CD4-positive, alpha-beta memory T cell (primary cell): ENCODE results near the gene IL10. TPM values are rescaled to one million over a fixed set of nuclear protein-coding genes. Genes with fewer than 3 reads are reported as not detected.

Source experiments
- CTCF ChIA-PET: fragments of 350-600 bp; sonication (Branson Sonifier 250); formaldehyde crosslinking; loops from one replicate; lab custom pipeline; 2021; ENCODE audit warnings: inconsistent platforms; ENCODE audit not compliant: partially characterized antibody; lab: Charles Lee
- POLR2A ChIA-PET: fragments of 350-600 bp; sonication (Branson Sonifier 250); formaldehyde crosslinking; loops from one replicate; lab custom pipeline; 2021; ENCODE audit not compliant: partially characterized antibody; lab: Charles Lee
- DNase-seq, 5 donors: peaks; one replicate each; pipeline versions ENCODE4 v3.0.0 to v3.0.0-alpha.2; 2020 to 2022; ENCODE audit warnings: mixed read lengths in 1 of 5
- H3K27ac ChIP-seq: one replicate; pipeline ENCODE4 v1.7.0; 2013; ENCODE audit warnings: low read depth, low read length
- H3K27me3 ChIP-seq: 2 replicates; pipeline ENCODE4 v1.7.0; 2013; ENCODE audit warnings: mild to moderate bottlenecking, low read length, moderate library complexity; ENCODE audit not compliant: insufficient read depth
- H3K36me3 ChIP-seq: 2 replicates; pipeline ENCODE4 v1.7.0; 2013; ENCODE audit warnings: mild to moderate bottlenecking, low read length, moderate library complexity; ENCODE audit not compliant: insufficient read depth
- H3K4me1 ChIP-seq: 2 replicates; pipeline ENCODE4 v1.7.0; 2013; ENCODE audit warnings: mild to moderate bottlenecking, low read length, moderate library complexity; ENCODE audit not compliant: insufficient read depth
- H3K4me3 ChIP-seq, 2 donors: one replicate each; pipeline ENCODE4 v1.7.0; 2013; ENCODE audit warnings: low read length in 2 of 2, mild to moderate bottlenecking in 1 of 2
- H3K9me3 ChIP-seq, 2 donors: one replicate each; pipeline ENCODE4 v1.7.0; 2013; ENCODE audit warnings: low read length in 2 of 2, control low read depth in 1 of 2; ENCODE audit not compliant: control insufficient read depth in 1 of 2
- H3K27ac Mint-ChIP-seq, 7 donors: one replicate each; pipeline ENCODE4 v1.8.0; 2020 to 2021; ENCODE audit warnings: mixed read lengths in 7 of 7, mild to moderate bottlenecking in 6 of 7, inconsistent platforms in 3 of 7, moderate library complexity in 3 of 7
- H3K27me3 Mint-ChIP-seq, 2 donors: one replicate each; pipeline ENCODE4 v1.8.0; 2020 to 2021; ENCODE audit warnings: mixed read lengths in 2 of 2
- H3K36me3 Mint-ChIP-seq, 2 donors: one replicate each; pipeline ENCODE4 v1.8.0; 2020 to 2021; ENCODE audit warnings: mixed read lengths in 2 of 2, inconsistent platforms in 1 of 2, mild to moderate bottlenecking in 1 of 2
- H3K4me1 Mint-ChIP-seq, 4 donors: one replicate each; pipeline ENCODE4 v1.8.0; 2020 to 2021; ENCODE audit warnings: mixed read lengths in 4 of 4, mild to moderate bottlenecking in 1 of 4
- H3K4me3 Mint-ChIP-seq, 8 donors: one replicate each; pipeline ENCODE4 v1.8.0; 2020 to 2021; ENCODE audit warnings: mixed read lengths in 8 of 8, mild to moderate bottlenecking in 7 of 8, moderate library complexity in 6 of 8, inconsistent platforms in 3 of 8
- H3K9me3 Mint-ChIP-seq, 8 donors: one replicate each; pipeline ENCODE4 v1.8.0; 2020 to 2021; ENCODE audit warnings: mixed read lengths in 8 of 8, mild to moderate bottlenecking in 5 of 8, inconsistent platforms in 3 of 8, moderate library complexity in 1 of 8
- intact Hi-C: fragments of 100-400 bp; cut with micrococcal nuclease; formaldehyde crosslinking; loops from one replicate; pipeline ENCODE4 v1.15.1; 2023
- polyA plus RNA-seq, 2 donors: library from polyadenylated mRNA; unstranded; fragments of 300-500 nt; fragmentation: Illumina TruSeq; gene quantifications; one replicate each; pipeline ENCODE4 v1.2.3, GENCODE V29; 2021
- total RNA-seq, 2 experiments: library from RNA; stranded (reverse); gene quantifications; one replicate each; pipeline ENCODE4 v1.2.3, GENCODE V29; 2021

Gene IL10
- total and polyA plus RNA-seq, 4 experiments from 2014 or later = 0.11 to 0.34 (median 0.30) TPM

DNA sequence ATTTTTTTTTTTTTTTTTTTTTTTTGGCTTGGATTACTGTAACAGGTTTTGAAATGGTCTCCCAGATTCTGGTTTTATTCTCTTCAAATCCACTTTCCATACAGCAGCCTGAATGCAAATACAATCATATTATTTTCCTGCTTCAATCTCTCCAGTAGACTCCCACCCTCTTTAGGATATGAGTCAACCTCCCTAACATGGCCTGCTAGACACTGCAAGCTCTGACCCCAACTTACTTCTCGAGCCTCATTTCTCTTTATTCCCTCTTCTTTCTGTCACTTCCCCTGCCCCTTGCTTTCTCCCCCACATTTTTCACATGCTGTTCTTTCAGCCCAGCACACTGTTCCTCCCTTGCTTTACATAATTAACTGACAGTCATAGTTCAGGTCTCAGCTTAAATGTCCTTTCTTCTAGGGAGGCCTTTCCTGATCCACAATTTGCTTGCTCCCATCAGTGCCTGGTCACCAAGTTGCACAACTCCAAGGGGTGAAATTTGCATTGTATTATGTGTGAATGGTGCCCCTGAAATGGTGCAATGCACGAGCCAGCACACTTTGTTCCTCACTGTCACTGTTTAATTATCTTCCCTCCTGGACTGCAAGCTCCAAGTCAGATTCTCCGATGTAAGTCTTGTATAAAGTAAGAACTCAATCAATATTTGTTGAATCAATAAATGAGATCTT is 23.8 kb downstream of the IL10 start:
- Histone ChIP-seq H3K27me3 (no peaks in the 10 kb centered on the region), H3K9me3 (no peaks in the 10 kb centered on the region), H3K36me3 (no peaks in the 10 kb centered on the region), H3K27ac (no peak overlapping the region), H3K4me1 (peaks cover 10% of the 10 kb centered on the region), H3K4me3 (no peak overlapping the region)
- intact Hi-C loops = no loop called here
- Mint-ChIP-seq H3K4me3 (no peak overlapping the region), H3K9me3 (peaks cover 0 to 2% (median 0%) of the 10 kb centered on the region in 8 donors), H3K27ac (peak overlapping the region in 2 of 7 donors; percentile 53 to 76), H3K27me3 (no peaks in the 10 kb centered on the region), H3K4me1 (peaks cover 16 to 31% (median 23%) of the 10 kb centered on the region in 4 donors), H3K36me3 (no peaks in the 10 kb centered on the region)
- POLR2A ChIA-PET = interaction anchor here (1.0 to 1.1 kb wide), 2 partner anchors 10 to 18 kb away, joined by 3 read pairs; no protein-coding TSS in a partner anchor
- no peak for DNase-seq
- CTCF ChIA-PET = interaction anchor here (0.9 to 2.6 kb wide), 7 partner anchors 8 to 157 kb away, joined by 3 to 14 read pairs (median 3); no protein-coding TSS in a partner anchor

DNA sequence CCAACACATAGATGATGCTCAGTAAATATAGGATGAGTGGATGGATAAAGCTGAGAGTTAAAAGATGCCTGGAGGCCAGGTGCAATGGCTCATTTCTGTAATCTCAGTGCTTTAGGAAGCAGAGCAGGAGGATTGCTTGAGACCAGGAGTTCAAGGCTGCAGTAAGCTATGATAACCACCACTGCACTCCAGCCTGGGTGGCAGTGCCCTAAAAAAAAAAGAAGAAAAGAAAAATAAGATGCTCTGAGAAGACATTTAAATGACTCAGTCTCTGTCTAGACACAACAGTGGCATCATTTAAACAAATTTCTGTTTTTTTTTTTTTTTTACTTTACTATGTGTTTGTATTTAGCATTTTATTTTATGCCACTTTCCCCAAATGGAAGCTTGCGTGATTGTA is 27.0 kb downstream of the IL10 start:
- intact Hi-C loops = no loop called here
- Histone ChIP-seq H3K9me3 (no peaks in the 10 kb centered on the region), H3K4me3 (no peak overlapping the region), H3K27ac (no peak overlapping the region), H3K4me1 (peaks cover 19% of the 10 kb centered on the region), H3K36me3 (no peaks in the 10 kb centered on the region), H3K27me3 (no peaks in the 10 kb centered on the region)
- H3K4me3 Mint-ChIP-seq = peak overlapping the region in 1 of 8 donors; percentile 13
- peak overlapping the region in 2 of 7 donors; percentile 23 to 75 for H3K27ac Mint-ChIP-seq
- CTCF ChIA-PET = interaction anchor here (1.0 to 3.6 kb wide), 11 partner anchors 10 to 113 kb away, joined by 3 to 21 read pairs (median 3); no protein-coding TSS in a partner anchor
- no peaks in the 10 kb centered on the region for H3K36me3 Mint-ChIP-seq
- POLR2A ChIA-PET = interaction anchor here (0.6 to 3.6 kb wide), 7 partner anchors 8 to 158 kb away, joined by 3 to 12 read pairs (median 3); partner anchors contain the start of gene IL19
- no peaks in the 10 kb centered on the region for H3K27me3 Mint-ChIP-seq
- peaks cover 0 to 2% (median 0%) of the 10 kb centered on the region in 8 donors for H3K9me3 Mint-ChIP-seq
- peaks cover 17 to 59% (median 29%) of the 10 kb centered on the region in 4 donors for H3K4me1 Mint-ChIP-seq
- DNase-seq = peak in 1 of 5 donors; percentile 50

DNA sequence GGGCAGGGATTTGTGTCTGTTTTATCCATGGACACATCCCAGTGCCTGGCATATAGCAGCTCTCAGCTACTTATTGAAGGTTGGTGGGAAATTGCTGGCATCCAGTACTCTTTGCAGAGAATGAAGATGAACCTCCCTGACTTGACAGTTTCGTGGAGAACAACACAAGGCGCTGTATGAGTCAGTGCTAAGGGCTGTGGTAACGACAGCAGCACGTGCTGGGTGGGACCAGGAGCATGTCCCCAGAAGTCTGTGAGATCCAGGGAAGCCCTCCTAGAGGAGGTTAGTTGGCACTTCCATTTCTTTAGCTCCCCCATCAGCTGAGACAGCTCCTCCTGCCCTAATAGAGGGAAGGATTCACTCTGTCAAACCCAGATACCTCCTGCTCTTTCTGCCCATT is 27.6 kb downstream of the IL10 start:
- Histone ChIP-seq H3K36me3 (no peaks in the 10 kb centered on the region), H3K27me3 (no peaks in the 10 kb centered on the region), H3K4me1 (peaks cover 25% of the 10 kb centered on the region), H3K9me3 (no peaks in the 10 kb centered on the region), H3K4me3 (no peak overlapping the region), H3K27ac (no peak overlapping the region)
- Mint-ChIP-seq H3K36me3 (no peaks in the 10 kb centered on the region), H3K27ac (peak overlapping the region in 5 of 7 donors; percentile 33 to 78 (median 48)), H3K4me3 (peak overlapping the region in 3 of 8 donors; percentile 31 to 60 (median 39)), H3K27me3 (no peaks in the 10 kb centered on the region), H3K4me1 (peaks cover 20 to 64% (median 33%) of the 10 kb centered on the region in 4 donors), H3K9me3 (peaks cover 0 to 2% (median 0%) of the 10 kb centered on the region in 8 donors)
- ChIA-PET POLR2A (interaction anchor here (0.5 to 3.6 kb wide), 7 partner anchors 8 to 186 kb away, joined by 3 to 12 read pairs (median 3); partner anchors contain the start of gene IL19), CTCF (interaction anchor here (0.7 to 3.6 kb wide), 11 partner anchors 10 to 114 kb away, joined by 3 to 21 read pairs (median 3); no protein-coding TSS in a partner anchor)
- peak in 1 of 5 donors; percentile 44 for DNase-seq
- intact Hi-C loops = no loop called here

DNA sequence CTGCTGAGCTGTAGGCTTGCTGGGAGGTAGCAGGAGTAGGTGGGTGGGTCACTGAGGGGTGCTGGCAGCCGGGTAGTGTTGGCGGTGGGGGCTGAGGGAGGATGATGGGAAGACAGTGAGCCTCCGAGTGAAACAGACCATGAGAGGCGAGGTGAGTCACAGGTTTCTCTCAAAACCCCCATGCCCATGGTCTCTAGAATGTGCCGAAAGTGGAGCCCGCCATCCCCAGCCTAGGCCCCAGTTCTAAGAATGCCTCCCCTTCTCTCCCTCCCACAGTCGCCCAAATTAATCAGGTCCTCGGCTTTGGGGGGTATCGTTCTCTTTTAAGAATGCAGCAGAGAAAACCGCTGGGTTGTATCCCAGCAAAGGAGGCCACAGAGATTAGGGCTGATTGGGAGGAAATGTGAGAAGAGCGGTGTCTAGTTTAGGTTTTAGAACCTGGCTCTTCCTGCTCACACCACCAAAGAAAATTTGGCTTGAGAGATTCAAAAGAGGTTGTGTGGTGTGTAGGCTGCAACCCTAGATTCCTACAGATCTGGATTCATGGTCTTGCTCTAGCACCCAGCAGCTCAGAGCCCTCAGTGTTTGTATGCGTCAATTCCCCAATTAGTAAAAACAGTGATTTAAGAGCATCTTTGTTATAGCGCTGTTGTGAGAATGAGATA is 29.4 kb downstream of the IL10 start:
- POLR2A ChIA-PET = interaction anchor here (0.9 to 3.6 kb wide), 6 partner anchors 8 to 158 kb away, joined by 3 to 12 read pairs (median 4); no protein-coding TSS in a partner anchor
- intact Hi-C loops = no loop called here

DNA sequence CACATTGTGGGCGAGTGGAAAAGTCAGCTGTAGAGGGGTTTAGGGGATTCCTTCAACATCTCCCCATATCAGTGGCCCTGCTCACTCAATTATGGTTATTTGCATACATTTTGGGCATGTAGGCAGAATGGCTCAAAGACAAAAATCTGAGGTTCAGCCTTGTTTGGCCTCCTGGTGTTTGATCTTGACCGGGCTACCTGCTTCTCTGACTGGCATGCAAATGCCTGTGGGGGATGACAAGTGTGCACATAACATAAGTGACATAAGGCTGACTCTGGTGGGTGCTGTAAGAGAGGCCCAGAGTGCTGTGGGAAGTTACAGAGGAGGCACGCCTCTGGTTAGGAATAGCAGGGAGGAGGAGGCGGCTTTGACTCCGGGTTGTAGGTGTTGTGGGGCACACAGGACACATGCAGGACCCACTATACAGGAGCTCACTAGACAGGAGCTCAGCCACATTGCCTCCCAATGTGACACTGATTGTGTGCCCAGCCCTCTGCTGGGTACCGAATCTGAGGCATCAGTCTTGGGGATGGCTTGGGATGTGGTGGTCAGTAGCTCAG is 31.1 kb downstream of the IL10 start:
- ChIA-PET POLR2A (interaction anchor here (1.3 to 2.7 kb wide), 3 partner anchors 17 to 63 kb away, joined by 4 to 8 read pairs (median 8); no protein-coding TSS in a partner anchor), CTCF (interaction anchor here (0.7 to 3.1 kb wide), 9 partner anchors 14 to 171 kb away, joined by 3 to 19 read pairs (median 6); no protein-coding TSS in a partner anchor)
- no peaks in the 10 kb centered on the region for H3K9me3 ChIP-seq
- Mint-ChIP-seq H3K9me3 (no peaks in the 10 kb centered on the region), H3K27me3 (no peaks in the 10 kb centered on the region), H3K4me3 (no peak overlapping the region), H3K27ac (peak overlapping the region in 5 of 7 donors; percentile 2 to 94 (median 53)), H3K36me3 (peaks cover 0 to 2% of the 10 kb centered on the region in 2 donors), H3K4me1 (peaks cover 46 to 86% (median 61%) of the 10 kb centered on the region in 4 donors)
- H3K36me3 ChIP-seq = no peaks in the 10 kb centered on the region
- no peak overlapping the region for H3K27ac ChIP-seq
- DNase-seq = no peak
- peaks cover 59% of the 10 kb centered on the region for H3K4me1 ChIP-seq
- H3K27me3 ChIP-seq = no peaks in the 10 kb centered on the region
- intact Hi-C loops = no loop called here
- no peak overlapping the region for H3K4me3 ChIP-seq

More for the DNA sequence above, 29.4 kb downstream of the IL10 start:
- peaks cover 0 to under 1% of the 10 kb centered on the region in 2 donors for H3K36me3 Mint-ChIP-seq
- H3K4me3 ChIP-seq = no peak overlapping the region
- peaks cover 34 to 82% (median 49%) of the 10 kb centered on the region in 4 donors for H3K4me1 Mint-ChIP-seq
- no peaks in the 10 kb centered on the region for H3K27me3 Mint-ChIP-seq
- peaks cover 43% of the 10 kb centered on the region for H3K4me1 ChIP-seq
- H3K4me3 Mint-ChIP-seq = peak overlapping the region in 3 of 8 donors; percentile 3 to 20 (median 13)
- no peaks in the 10 kb centered on the region for H3K9me3 ChIP-seq
- H3K9me3 Mint-ChIP-seq = no peaks in the 10 kb centered on the region
- no peaks in the 10 kb centered on the region for H3K36me3 ChIP-seq
- no peak overlapping the region for H3K27ac ChIP-seq
- H3K27me3 ChIP-seq = no peaks in the 10 kb centered on the region
- DNase-seq = no peak
- CTCF ChIA-PET = interaction anchor here (1.0 to 3.6 kb wide), 4 partner anchors 8 to 56 kb away, joined by 4 to 21 read pairs (median 4); no protein-coding TSS in a partner anchor
- H3K27ac Mint-ChIP-seq = peak overlapping the region in 6 of 7 donors; percentile 31 to 70 (median 51)

DNA sequence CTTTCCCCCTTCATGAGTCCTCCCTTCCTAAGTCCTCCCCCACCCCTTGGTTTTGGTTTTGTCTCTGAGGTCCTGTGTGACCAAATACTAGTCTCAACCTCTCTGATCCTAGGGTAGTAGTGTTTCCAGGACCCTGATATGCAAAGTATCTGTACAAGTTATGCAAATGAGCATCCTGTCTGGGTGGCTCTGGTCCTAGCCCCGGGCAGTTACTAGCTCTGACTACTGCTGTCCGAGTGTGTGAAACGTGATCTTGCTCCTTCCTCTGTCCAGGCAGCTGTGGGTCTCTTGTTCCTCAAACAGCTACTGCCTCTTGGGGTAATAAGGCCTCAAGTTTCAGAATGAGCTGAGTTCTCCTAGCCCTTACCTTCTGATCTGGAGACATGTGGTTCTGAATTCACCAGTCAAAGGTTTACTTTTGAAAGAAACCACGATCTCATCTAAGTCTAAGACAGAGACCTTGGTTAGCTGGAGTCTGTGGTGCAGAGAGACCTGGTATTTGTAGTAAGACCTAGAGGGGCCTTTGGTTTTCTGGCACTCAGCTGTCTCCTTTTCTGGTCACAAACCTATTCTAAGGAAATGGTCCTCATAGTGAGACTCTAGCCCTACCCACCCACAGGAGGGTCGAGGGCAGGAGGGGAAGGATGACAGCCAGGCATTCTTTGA is 32.8 kb downstream of the IL10 start:
- peaks cover 70% of the 10 kb centered on the region for H3K4me1 ChIP-seq
- ChIA-PET CTCF (interaction anchor here (0.7 to 3.1 kb wide), 20 partner anchors 13 to 242 kb away, joined by 3 to 19 read pairs (median 4); partner anchors contain the start of genes FCMR, IL10 and IL20), POLR2A (interaction anchor here (0.8 to 2.7 kb wide), 6 partner anchors 13 to 65 kb away, joined by 3 to 10 read pairs (median 6); no protein-coding TSS in a partner anchor)
- H3K27ac ChIP-seq = no peak overlapping the region
- no peaks in the 10 kb centered on the region for H3K9me3 ChIP-seq
- Mint-ChIP-seq H3K9me3 (no peaks in the 10 kb centered on the region), H3K36me3 (peaks cover under 1 to 6% of the 10 kb centered on the region in 2 donors), H3K4me1 (peaks cover 49 to 88% (median 70%) of the 10 kb centered on the region in 4 donors), H3K27ac (peak overlapping the region; percentile 84 to 97 (median 94)), H3K27me3 (no peaks in the 10 kb centered on the region), H3K4me3 (peak overlapping the region; percentile 15 to 85 (median 52))
- H3K27me3 ChIP-seq = no peaks in the 10 kb centered on the region
- no peak overlapping the region for H3K4me3 ChIP-seq
- peak in 3 of 5 donors; percentile 25 to 43 (median 38) for DNase-seq
- no peaks in the 10 kb centered on the region for H3K36me3 ChIP-seq
- intact Hi-C loops = loop anchor here (2.0 kb wide), 1 partner anchor 27 kb away; no protein-coding TSS in a partner anchor
